Measurements from ENCODE around the gene TMEM50A. TPM values are rescaled to one million over a fixed set of nuclear protein-coding genes. Genes with fewer than 3 reads are reported as not detected.
"Not testable (repeated sequence)": the region's sequence is repeated elsewhere in the genome, so short reads cannot be mapped to it uniquely, and the experiment has no call there.

The TMEM50A gene
- total RNA-seq: 72.0 TPM
- long read RNA-seq, transcript TMEM50A-201 (7 exons, 2,683 nt): major isoform, 39 of 49 reads
- long read RNA-seq, partial matches to known transcripts: 1 of 49 reads
- long read RNA-seq, other reads (novel, unspliced or antisense): 7 of 49 reads

GRCh38 chr1:25338188-25338981 lies at the start of gene TMEM50A:
Gene TMEM50A, plus strand, starts transcription at chr1:25338334. Its CDS starts 2,153 bp downstream, at chr1:25340487.
- Histone ChIP-seq H3K36me3 (peaks cover 6% of the 10 kb centered on the region), H3K27me3 (ENCODE audit: low read depth) (no peaks in the 10 kb centered on the region), H3K4me3 (peak within 1 kb of the TSS; percentile 85), H3K27ac (replicated peaks) (peak within 1 kb of the TSS; percentile 97), H3K4me1 (peaks cover 46% of the 10 kb centered on the region), H3K9me3 (replicated peaks) (no peaks in the 10 kb centered on the region)
- intact Hi-C loops (cut with micrococcal nuclease): no loop called here
- no peak for TF ChIP-seq CTCF (IDR thresholded peaks at IDR 0.05; ENCODE audit: borderline replicate concordance)
- peak; percentile 92 for DNase-seq

- H3K4me3 ChIP-seq; H3K36me3 ChIP-seq; intact Hi-C loops (cut with micrococcal nuclease); DNase-seq; H3K27me3 ChIP-seq (ENCODE audit: low read depth); H3K27ac ChIP-seq (replicated peaks); H3K4me1 ChIP-seq; H3K9me3 ChIP-seq (replicated peaks): not testable (repeated sequence)
Observed at GRCh38 chr1:25288573-25289101, 49.5 kb upstream of the TMEM50A start.

- H3K4me3 ChIP-seq; H3K36me3 ChIP-seq; H3K27me3 ChIP-seq (ENCODE audit: low read depth); H3K4me1 ChIP-seq; H3K27ac ChIP-seq (replicated peaks); DNase-seq; H3K9me3 ChIP-seq (replicated peaks); intact Hi-C loops (cut with micrococcal nuclease): not testable (repeated sequence)
- TF ChIP-seq CTCF (IDR thresholded peaks at IDR 0.05; ENCODE audit: borderline replicate concordance): peak; percentile 8
Observed at GRCh38 chr1:25290043-25290442, 48.1 kb upstream of the TMEM50A start.

GRCh38 chr1:25293426-25293825 lies 44.7 kb upstream of the TMEM50A start:
- intact Hi-C loops (cut with micrococcal nuclease); H3K4me3 ChIP-seq; H3K27me3 ChIP-seq (ENCODE audit: low read depth); DNase-seq; H3K9me3 ChIP-seq (replicated peaks); H3K27ac ChIP-seq (replicated peaks); H3K4me1 ChIP-seq; H3K36me3 ChIP-seq: not testable (repeated sequence)

GRCh38 chr1:25294889-25295826 lies 43.0 kb upstream of the TMEM50A start:
- H3K9me3 ChIP-seq (replicated peaks); H3K4me3 ChIP-seq; H3K27ac ChIP-seq (replicated peaks); H3K36me3 ChIP-seq; H3K4me1 ChIP-seq; intact Hi-C loops (cut with micrococcal nuclease); DNase-seq; H3K27me3 ChIP-seq (ENCODE audit: low read depth): not testable (repeated sequence)

GRCh38 chr1:25296501-25296900 lies 41.6 kb upstream of the TMEM50A start:
- H3K36me3 ChIP-seq; H3K9me3 ChIP-seq (replicated peaks); H3K27ac ChIP-seq (replicated peaks); intact Hi-C loops (cut with micrococcal nuclease); H3K4me1 ChIP-seq; H3K4me3 ChIP-seq; H3K27me3 ChIP-seq (ENCODE audit: low read depth); DNase-seq: not testable (repeated sequence)

- H3K9me3 ChIP-seq (replicated peaks); intact Hi-C loops (cut with micrococcal nuclease); H3K27ac ChIP-seq (replicated peaks); H3K27me3 ChIP-seq (ENCODE audit: low read depth); DNase-seq; H3K4me1 ChIP-seq; H3K36me3 ChIP-seq; H3K4me3 ChIP-seq: not testable (repeated sequence)
Observed at GRCh38 chr1:25300729-25301128, 37.4 kb upstream of the TMEM50A start.

- H3K9me3 ChIP-seq (replicated peaks); H3K27ac ChIP-seq (replicated peaks); H3K4me1 ChIP-seq; intact Hi-C loops (cut with micrococcal nuclease); DNase-seq; H3K36me3 ChIP-seq; H3K27me3 ChIP-seq (ENCODE audit: low read depth); H3K4me3 ChIP-seq: not testable (repeated sequence)
Observed at GRCh38 chr1:25302330-25302729, 35.8 kb upstream of the TMEM50A start.
